CD4-positive, alpha-beta T cell treated with Interleukin-1 beta for 1 hour (primary cell): ENCODE results near the gene PHF21A.

Source experiments
- DNase-seq, 2 donors: peaks; one replicate each; pipeline ENCODE4 v3.0.0-alpha.2; 2020 to 2022

The PHF21A gene

DNA sequence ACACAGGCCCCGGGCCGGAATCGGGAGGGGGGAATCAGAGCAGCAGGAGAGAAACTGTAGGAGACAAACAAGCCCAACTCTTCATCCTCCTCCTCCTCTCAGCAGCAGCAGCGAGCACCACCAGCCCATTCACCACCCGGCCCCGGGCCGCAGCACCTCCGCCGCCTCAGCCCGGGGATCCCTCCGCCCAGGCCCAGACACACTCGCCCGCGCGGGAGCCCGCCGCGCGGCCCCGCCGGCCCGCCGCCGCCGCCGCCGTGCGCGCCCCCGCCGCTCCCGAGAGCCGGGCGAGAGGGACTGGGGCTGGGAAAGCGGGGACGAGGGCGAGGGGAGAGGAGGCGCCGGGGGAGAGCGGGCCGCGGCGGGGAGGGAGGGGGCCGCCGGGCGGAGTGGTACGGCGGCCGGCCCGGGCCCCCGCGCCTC is at the start of gene PHF21A:
TSS of gene PHF21A (minus strand) at position 154 of the 423 bp plus-strand sequence. CDS start 37,235 bp downstream, outside the sequence.
- peak; percentile 91 to 93 for DNase-seq

DNA sequence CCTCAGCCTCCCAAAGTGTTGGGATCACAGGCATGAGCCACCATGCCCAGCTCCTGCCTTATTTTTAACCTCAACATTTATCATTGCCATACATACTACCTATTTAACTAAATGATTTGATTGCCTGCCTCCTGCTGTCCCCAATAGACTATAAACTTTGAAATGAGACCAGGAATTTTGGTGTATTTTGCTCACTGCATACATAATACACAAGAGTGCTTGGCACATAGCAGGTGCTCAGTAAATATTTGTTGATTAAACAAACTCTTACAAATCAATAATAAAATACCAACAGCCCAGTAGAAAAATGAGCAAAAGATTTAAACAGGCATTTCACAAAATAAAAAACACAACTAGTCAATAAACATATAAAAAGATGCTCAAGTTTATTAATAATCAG is 49.5 kb upstream of the PHF21A start:
- no peak for DNase-seq

DNA sequence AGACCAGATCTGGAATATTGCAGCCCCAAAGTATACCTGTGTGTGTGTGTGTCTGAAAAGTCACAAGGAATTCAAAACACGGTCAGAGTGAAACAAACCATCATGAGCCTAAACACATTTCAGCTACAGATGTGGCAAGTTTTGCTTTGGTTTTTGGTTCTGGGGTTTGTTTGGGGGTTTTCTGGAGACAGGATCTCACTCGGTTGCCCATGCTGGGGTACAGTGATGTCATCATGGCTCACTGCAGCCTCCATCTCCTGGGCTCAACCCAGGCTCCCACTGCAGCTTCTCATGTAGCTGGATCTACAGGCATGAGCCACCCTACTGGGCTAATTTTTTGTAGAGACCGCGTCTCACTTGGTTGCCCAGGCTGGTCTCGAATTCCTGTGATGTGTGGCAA is 41.4 kb upstream of the PHF21A start:
- no peak for DNase-seq

DNA sequence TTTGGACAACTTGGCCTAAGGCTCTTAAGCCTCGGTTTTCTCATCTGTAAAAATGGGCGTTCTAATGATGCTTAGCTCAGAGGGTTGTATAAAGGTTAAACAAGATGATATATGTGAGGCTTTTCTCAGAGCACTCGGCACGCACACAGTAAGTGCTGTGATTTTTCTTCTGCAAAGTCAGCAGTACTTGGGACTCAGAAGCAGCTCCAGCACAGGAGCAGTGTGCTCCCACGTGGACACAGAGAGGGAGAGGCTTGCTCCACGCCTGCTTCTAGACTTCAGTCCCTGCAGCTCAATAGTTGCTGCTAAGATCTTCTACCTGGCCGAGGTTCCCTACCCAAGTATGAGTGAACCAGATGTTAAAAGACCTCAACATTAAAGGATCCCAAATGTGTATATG is 39.9 kb upstream of the PHF21A start:
- no peak for DNase-seq

GRCh38 chr11:46160100-46160499 is 38.8 kb upstream of the PHF21A start:
- DNase-seq: no peak

GRCh38 chr11:46159680-46160079 is 38.4 kb upstream of the PHF21A start:
- no peak for DNase-seq

GRCh38 chr11:46149826-46150225 is 28.6 kb upstream of the PHF21A start:
- DNase-seq: no peak

DNA sequence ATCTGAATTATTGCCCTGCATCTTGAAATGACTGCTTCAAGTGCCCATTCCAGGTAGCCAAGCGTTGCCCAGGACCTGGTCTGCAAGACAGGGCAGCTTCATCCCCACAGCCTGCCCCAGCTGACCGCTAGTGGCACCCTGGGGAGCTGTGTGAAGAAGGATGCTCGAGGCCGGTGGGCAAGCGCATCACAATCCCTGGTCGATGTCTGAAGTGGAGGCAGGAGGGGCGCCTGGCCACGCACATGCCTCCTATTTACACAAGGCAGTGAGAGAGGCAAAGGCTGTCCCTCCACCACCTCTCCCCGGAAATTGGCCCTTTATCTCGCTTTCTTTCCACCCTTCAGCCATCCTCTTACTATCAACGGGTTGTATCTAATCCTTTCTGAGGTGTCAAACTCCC is 28.1 kb upstream of the PHF21A start:
- no peak for DNase-seq

GRCh38 chr11:46144741-46145140 is 23.5 kb upstream of the PHF21A start:
- no peak for DNase-seq

GRCh38 chr11:46143049-46143806 is 22.0 kb upstream of the PHF21A start:
- DNase-seq: no peak

DNA sequence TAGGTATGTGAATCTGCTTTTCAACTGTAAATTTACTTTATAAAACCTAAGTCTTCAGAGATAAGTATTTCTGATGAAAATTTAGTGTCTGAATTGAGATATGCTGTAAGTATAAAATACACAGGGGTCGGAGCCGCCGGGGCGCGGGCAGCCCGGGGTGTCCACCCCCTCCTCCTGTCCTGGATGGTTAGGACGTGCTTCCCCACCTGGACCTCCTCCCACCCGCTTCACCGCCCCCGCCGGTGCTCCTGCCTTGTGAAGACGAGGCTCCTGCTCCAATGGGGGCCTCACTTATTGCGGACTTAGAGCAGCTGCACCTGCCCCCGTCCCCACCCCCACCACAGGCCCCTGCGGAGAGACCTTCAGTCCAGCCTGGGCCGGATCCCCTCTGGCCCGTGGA is 21.3 kb upstream of the PHF21A start:
- DNase-seq: no peak

- DNase-seq: no peak
Observed at GRCh38 chr11:46141597-46141996, 20.3 kb upstream of the PHF21A start.

GRCh38 chr11:46134540-46134939 is 13.3 kb upstream of the PHF21A start:
- DNase-seq: no peak

DNA sequence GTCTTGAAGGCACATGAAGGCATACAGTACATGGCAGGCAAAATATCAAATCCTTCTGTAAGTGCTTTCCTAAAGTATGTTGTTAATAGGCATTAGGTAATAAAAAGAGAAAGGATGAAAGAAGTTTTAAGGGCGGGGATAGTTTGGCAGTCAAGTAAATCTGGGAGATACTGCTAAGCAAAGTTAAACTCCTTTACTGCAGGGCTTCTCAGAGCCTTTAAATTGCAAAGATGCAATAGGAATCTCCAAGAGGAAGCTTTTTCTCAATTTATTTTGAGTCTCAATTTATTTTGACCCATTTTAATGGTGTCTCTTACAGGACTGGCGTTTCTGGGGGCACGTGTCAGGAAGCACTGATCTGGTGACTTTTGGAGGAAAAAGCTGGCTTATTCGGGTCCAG is 12.8 kb upstream of the PHF21A start:
- DNase-seq: no peak

GRCh38 chr11:46133119-46133518 is 11.9 kb upstream of the PHF21A start:
- no peak for DNase-seq

GRCh38 chr11:46130286-46130940 is 9.2 kb upstream of the PHF21A start:
- no peak for DNase-seq

- no peak for DNase-seq
Observed at GRCh38 chr11:46129133-46129532, 7.9 kb upstream of the PHF21A start.

- peak; percentile 78 to 82 for DNase-seq
Observed at GRCh38 chr11:46127150-46127638, 5.9 kb upstream of the PHF21A start.

- DNase-seq: no peak
Observed at GRCh38 chr11:46125284-46125683, 4.0 kb upstream of the PHF21A start.

- no peak for DNase-seq
Observed at GRCh38 chr11:46122945-46123715, 1.9 kb upstream of the PHF21A start.

- peak; percentile 79 to 85 for DNase-seq
Observed at GRCh38 chr11:46121724-46122477, 647 bp upstream of the PHF21A start.
